HG03432 (cell line): ENCODE data around the gene PNKD.

Experiments used
- ATAC-seq: cut with Tn5 transposase; IDR thresholded peaks from one replicate; pipeline ENCODE4 v1.9.1; 2021; ENCODE audit warnings: mild to moderate bottlenecking, moderate library complexity; ENCODE audit not compliant: unreplicated experiment

PNKD gene

GRCh38 chr2:218368621-218369153 lies 98.4 kb downstream of the PNKD start:
- no peak for ATAC-seq

GRCh38 chr2:218369330-218369729 lies 99.0 kb downstream of the PNKD start:
- no peak for ATAC-seq

GRCh38 chr2:218370410-218371063 lies 100.2 kb downstream of the PNKD start:
- no peak for ATAC-seq

- ATAC-seq = no peak
Observed at GRCh38 chr2:218371983-218372350, 101.6 kb downstream of the PNKD start.

- ATAC-seq = no peak
Observed at GRCh38 chr2:218374795-218375194, 104.5 kb downstream of the PNKD start.

GRCh38 chr2:218375212-218375611 lies 104.9 kb downstream of the PNKD start:
- ATAC-seq = no peak

- ATAC-seq = no peak
Observed at GRCh38 chr2:218378053-218378452, 107.7 kb downstream of the PNKD start.

- ATAC-seq = no peak
Observed at GRCh38 chr2:218381916-218382366, 111.6 kb downstream of the PNKD start, which contains the start of gene SLC11A1. Gene SLC11A1, plus strand, starts transcription at chr2:218382273. Its CDS starts 96 bp downstream, at chr2:218382369.

- no peak for ATAC-seq
Observed at GRCh38 chr2:218382785-218383184, 112.5 kb downstream of the PNKD start.

- ATAC-seq = no peak
Observed at GRCh38 chr2:218383892-218384519, 113.7 kb downstream of the PNKD start.

GRCh38 chr2:218384975-218385374 lies 114.7 kb downstream of the PNKD start:
- ATAC-seq = no peak

- ATAC-seq = no peak
Observed at GRCh38 chr2:218386505-218387368, 116.4 kb downstream of the PNKD start.

- no peak for ATAC-seq
Observed at GRCh38 chr2:218387369-218388194, 117.3 kb downstream of the PNKD start.

GRCh38 chr2:218389333-218390150 lies 119.2 kb downstream of the PNKD start:
- ATAC-seq = no peak

GRCh38 chr2:218391202-218391601 lies 120.9 kb downstream of the PNKD start:
- no peak for ATAC-seq

GRCh38 chr2:218392459-218392858 lies 122.1 kb downstream of the PNKD start:
- no peak for ATAC-seq

GRCh38 chr2:218392891-218393462 lies 122.7 kb downstream of the PNKD start:
- ATAC-seq = no peak

- ATAC-seq = no peak
Observed at GRCh38 chr2:218393750-218394290, 123.5 kb downstream of the PNKD start.
